ENCODE data around the gene KLF1.
"Not testable (repeated sequence)": the region's sequence is repeated elsewhere in the genome, so short reads cannot be mapped to it uniquely, and the experiment has no call there.

KLF1 gene

DNA sequence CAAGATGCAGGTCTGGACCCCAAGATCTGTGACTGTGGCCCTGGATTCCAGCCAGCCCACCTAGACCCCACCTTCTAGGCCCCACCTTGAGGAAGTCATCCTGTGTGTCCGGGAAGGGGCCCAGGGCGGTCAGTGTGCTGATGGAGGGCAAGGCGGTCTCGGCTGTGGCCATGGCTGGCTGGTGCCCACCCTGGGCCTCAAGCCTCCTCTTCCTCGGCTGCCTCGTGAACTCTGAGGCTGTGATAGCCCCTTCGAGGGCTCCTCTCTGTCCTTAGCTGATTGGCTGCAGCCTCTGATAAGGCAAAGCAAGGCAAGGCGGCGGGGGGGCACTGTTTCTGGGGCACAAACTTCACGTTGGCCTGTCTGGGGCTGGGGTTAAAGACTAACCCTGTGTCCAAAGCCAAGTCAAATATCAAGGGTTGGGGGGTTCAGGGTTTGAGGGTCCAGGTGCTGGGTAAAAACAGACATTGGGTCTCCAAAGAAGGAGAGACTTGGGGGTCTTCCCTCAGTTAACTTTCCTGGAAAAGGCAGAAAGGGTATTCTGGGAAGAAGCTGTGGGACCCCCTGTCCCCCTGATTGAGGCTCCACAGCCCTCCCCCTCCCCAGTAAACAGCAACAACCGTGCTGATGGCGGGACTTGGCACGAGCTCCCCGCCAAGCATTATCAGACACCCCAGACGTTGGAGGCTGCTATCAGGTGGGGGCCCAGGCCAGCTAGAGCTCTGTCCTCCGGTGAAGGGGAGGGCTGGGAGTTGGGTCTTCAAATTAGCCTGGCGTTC is at the start of gene KLF1:
Gene KLF1, minus strand, starts transcription at position 233 of the 779 bp plus-strand sequence. Its CDS starts 61 bp downstream, at position 172.
- no peak for DNase-seq

DNA sequence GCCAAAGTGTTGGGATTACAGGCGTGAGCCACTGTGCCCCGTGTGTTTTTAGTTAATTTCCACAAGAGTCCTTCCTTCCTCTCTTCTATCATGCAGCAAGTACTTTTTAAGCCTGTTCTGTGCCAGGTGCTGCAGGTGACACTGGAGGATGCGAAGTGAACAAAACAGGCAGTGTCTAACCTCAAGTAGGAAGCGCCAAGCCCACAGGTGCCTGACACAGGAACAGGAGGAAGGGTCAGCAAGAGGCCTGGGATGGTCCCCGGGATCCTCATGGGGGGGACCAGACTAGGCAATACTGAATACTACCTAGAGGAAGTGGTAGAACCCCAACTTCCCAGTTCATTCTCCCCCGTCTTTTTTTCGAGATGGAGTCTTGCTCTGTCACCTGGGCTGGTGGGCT is 49.6 kb upstream of the KLF1 start:
- peak; percentile 44 for DNase-seq

- DNase-seq: no peak
Observed at GRCh38 chr19:12935071-12935470, 48.1 kb upstream of the KLF1 start.

GRCh38 chr19:12933287-12934072 is 46.5 kb upstream of the KLF1 start, which contains the start of gene FARSA:
Gene FARSA, minus strand, starts transcription at chr19:12933711. Its CDS starts 15 bp downstream, at chr19:12933696.
- peak; percentile 97 for DNase-seq

DNA sequence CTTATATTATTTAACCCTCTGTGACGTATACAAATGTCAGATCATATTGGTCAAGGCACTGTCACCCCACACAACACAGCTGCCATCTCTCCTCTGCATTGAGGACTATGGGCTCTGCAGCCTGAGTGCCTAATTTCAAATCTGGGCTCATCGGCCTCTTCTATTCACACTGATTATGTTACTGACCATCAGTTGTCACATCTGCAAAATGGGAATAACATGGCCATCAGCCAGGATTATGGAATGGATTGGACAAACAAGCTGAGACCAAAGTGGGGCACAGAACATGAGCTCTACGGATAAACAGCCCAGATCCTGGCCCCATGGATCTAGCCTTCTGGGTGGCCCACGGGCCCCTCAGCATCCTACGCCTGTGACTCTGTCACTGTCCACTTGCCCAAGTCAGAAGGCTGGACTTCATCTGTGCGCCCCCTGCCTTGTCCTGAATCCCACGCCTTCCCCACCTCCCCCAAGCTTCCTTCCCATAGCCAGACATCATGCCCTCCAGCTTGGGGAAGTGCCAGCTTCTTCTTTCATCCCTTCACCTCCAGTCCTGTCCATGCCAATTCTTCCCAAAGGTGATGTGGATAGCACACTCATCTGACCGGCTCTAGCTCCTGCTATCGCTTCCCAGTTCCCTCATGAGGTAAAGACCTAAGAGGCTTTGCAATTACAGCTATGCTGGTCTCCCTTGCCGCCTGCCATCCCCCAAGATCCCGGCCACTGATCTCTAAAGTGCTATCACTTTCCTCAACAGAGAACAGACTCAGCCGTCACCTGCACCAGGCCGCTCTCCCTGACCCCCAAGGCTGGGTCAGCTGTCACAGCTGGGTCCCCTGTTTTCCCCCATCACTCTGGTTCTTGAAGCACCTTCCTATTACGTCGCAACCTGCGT is 45.6 kb upstream of the KLF1 start:
- DNase-seq: no peak

- no peak for DNase-seq
Observed at GRCh38 chr19:12930002-12930645, 43.1 kb upstream of the KLF1 start.

GRCh38 chr19:12924621-12925310 is 37.8 kb upstream of the KLF1 start:
- DNase-seq: no peak

DNA sequence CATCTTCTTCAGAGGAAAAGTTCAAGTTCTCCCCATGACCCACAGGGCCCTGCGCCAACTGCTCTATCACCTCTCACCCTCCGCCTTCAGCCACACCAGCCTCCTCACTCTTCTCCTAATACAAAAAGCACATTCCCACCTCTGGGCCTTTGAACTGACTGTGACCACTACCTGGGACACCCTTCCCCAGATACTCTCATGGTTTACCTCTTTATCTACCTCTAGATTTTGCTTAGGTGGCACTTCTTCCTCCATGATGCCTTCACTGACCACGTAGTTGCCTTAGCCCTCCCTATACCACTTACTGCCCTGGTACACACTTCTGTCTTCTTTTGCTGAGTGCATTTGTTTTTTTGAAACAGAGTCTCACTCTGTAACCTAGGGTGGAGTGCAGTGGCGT is 36.0 kb upstream of the KLF1 start:
- DNase-seq: no peak

DNA sequence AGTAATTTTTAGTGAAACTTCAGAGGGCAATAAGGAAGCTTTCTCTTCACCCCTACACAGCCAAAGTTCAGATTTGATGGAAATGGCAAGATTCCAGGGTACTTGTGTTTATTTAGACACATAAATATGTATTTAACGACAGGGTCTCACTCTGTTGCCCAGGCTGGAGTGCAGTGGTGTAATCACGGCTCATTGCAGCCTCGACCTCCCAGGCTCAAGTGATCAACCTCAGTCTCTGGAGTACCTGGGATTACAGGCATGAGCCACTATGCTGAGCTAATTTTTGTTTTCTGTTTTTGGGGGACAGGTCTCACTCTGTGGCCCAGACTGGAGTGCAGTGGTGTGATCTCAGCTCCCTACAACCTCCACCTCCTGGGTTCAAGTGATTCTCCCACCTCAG is 34.0 kb upstream of the KLF1 start:
- DNase-seq: no peak

DNA sequence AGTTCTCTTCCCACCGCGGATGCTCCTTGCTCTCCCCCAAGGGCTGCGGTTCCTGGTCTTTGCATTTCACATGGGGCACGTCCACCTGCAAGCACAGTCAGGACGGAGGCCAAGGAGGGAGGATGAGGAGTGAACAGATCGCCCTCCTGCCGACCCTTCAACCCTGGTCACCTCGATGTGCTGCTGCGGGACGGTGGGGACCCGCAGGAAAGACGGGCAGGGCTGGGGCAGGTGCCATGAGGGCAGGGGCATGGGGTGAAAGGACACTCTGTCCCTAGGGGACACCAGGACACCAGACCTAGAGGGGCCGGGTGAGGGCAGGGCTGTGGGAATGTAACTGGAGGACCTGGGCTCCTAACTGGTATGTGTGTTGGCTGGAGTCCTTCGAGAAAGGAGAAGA is 31.3 kb upstream of the KLF1 start:
- DNase-seq: no peak

DNA sequence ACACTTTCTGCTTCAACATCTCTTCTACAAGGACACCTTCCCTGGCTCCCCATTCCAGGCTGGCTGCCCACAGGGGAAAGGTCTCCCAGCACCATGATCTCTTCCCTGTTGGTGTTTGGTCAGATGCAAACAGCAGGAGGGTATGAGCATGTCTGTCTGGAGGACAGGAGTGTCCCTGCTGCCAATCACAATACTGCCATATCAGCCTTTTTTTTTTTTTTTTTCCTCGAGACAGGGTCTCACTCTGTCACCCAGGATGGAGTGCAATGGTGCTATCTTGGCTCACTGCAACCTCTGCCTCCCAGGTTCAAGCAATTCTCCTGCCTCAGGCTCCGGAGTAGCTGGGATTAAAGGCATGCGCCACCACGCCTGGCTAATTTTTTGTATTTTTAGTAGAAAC is 28.9 kb upstream of the KLF1 start:
- DNase-seq: not testable (repeated sequence)

DNA sequence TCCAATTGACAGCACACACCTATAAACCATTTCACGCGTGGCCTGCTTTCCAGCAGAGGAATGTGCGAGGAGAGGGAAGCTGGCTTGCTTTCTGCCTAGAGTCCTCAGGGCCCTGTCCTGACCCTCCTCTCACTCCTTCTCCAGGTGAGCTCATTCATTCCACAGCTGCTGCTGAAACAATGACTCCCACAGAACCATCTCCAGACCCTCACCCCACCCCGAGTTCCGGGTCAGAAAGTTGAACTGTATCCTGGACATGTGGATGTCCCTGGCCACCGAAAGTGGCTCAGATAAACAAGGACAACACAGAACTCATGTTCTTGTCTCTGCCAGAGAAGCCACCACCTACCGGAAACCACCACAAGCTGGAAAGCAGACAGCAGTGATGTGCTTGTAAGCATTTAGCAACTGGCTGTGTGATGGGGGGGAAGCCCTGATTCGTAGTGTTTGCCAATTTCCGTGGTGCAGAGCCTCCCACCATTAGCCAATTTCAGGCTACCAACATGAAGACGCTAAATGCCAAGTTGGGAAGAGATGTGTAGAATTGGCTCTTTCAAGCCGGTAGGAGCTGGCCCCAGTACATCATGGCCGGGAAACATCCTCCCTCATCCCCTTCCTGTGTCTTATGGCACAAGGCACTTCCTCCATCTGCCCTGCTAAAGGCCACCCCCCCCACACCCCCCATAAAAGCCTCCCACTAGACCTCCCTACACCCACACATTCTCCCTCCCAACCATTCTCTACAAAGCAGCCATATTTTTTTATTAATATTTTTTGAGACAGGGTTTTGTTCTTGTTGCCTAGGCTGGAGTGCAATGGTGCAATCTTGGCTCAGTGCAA is 27.1 kb upstream of the KLF1 start:
- DNase-seq: peak; percentile 64

DNA sequence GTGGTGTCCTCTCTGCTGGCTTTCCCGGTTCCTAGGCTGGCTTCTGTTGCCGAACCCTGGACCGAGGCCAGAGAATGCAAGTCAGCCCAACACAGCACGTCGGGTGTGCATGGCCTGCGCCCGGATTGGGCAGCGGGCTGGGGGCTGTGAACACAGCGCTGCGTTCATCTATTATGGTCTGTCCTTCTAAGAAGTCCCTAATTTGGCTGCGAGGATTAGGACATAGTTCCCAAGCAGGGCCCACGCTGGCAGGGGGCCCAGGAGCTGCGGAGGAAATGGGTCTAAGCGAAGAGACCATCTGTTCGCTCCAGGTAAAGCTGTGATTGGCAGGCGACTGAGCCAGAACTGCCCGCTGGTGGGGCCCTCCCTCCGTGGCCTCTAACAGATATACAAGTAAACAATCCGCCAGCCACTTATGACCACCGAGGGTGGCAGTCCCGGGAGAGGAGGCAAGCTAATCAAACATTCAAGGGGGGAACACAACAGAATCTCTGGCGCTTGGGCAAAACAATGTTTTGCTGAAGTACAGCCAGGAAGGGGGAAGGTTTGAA is 26.1 kb upstream of the KLF1 start:
- peak; percentile 100 for DNase-seq

GRCh38 chr19:12912571-12912970 is 25.6 kb upstream of the KLF1 start:
- peak; percentile 92 for DNase-seq

DNA sequence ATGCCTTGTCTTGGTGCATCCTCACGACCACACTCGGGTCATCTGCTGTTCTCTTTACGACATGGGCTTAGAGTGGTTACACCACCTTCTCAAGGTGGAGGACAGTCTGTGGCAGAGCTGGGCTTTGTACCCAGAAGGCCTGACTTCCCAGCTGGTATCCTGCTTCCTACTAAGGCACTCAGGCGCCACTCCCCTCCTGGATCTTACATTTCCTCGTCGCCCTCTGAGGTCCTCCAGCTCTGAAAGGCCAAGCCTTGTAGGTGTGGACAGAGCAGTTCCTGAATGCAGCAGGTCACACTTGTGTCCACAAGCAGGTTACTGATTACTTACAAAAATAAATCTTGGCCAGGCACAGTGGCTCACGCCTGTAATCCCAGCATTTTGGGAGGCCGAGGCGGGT is 20.2 kb upstream of the KLF1 start:
- DNase-seq: no peak

- DNase-seq: no peak
Observed at GRCh38 chr19:12899891-12900518, 13.0 kb upstream of the KLF1 start.

GRCh38 chr19:12896460-12896859 is 9.5 kb upstream of the KLF1 start:
- no peak for DNase-seq

GRCh38 chr19:12893582-12893981 is 6.6 kb upstream of the KLF1 start:
- DNase-seq: no peak

DNA sequence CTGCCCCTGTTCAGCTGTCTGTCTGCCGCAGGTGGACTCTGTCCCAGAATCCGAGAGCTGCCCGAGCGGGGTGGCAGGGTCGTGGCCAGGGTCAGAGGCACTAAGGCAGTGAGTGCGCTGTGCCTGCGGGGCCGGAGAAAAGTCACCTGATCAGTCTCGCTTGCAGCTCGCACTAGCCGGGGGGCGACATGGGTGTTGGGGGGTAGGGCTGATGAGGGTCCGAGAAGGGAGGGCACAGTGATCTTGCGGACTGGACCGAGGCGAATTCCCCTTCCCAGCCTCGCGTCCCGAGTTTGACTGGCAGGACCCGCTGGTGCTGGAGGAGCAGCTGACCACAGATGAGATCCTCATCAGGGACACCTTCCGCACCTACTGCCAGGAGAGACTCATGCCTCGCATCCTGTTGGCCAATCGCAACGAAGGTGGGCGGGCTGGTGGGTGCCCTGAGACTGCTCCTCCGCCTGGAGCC is 4.6 kb upstream of the KLF1 start:
- DNase-seq: peak; percentile 33
